NCI-H460 (cell line): Measurements from ENCODE around the gene CANT1. TPM values are rescaled to one million over a fixed set of nuclear protein-coding genes. Genes with fewer than 3 reads are reported as not detected.

Experiments
- DNase-seq: peaks from one replicate; pipeline ENCODE4 v3.0.0-alpha.2; 2016; ENCODE audit warnings: low read depth; ENCODE audit errors: extremely low read depth
- total RNA-seq: library from RNA; depleted of rRNA; stranded (reverse); fragments of >200 nt; shearing (Covaris generic); gene quantifications from 2 replicates; pipeline ENCODE4 v1.2.3, GENCODE V29; 2014; rRNA removed

Gene CANT1
- total RNA-seq, 1 experiment from 2014 or later = 36.1 TPM

DNA sequence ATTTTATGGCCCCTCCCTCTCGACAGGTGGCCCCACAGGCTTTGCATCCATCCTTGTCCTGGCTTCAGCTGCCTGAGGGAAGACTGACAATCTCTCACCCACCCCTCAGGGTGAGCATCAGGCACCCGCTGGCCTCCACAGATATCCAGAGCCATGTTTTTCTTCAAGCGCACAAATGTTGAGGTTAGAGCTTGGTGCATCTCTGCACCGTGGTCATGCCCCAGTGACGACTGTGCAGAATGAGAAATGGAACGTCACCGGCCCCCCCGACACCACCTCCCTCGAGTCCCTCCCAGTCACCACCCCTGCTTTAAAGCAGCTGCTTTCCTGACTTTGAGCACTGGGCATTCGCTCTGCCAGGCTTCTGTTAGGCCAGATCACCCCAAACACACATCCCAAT is 64.6 kb downstream of the CANT1 start:
- DNase-seq = no peak

DNA sequence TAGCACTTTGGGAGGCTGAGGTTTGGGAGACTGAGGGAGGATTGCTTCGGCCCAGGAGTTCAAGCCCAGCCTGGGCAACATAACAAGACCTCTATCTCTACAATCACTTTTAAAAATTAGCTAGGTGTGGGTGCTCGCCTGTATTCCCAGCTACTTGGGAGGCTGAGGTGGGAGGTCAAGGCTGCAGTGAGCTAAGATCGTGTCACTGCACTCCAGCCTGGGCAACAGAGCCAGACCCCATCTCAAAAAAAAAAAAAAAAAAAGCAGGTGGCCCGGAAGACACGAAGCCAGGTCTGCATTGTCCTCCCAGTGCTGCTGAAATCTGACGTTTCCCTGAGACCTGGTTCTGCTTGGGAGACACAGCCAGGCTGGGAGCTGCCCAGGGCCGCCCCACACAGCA is 65.5 kb downstream of the CANT1 start:
- no peak for DNase-seq

Other genes starting within 250 kb of the CANT1 start
- gene CYTH1, start 227.5 kb downstream of the CANT1 start, total RNA-seq = 40.1 and 40.2 TPM in 2 replicates
- 49.0 and 55.5 TPM in 2 replicates for gene USP36, start 168.9 kb downstream of the CANT1 start, total RNA-seq
- 0.20 and 0.35 TPM in 2 replicates for gene CEP295NL, start 106.6 kb downstream of the CANT1 start, total RNA-seq
- 24.1 and 25.4 TPM in 2 replicates for gene TIMP2, start 84.4 kb downstream of the CANT1 start, total RNA-seq
- gene LGALS3BP, start 29.8 kb downstream of the CANT1 start, total RNA-seq = 383 and 441 TPM in 2 replicates
- gene C1QTNF1, start 14.4 kb upstream of the CANT1 start, total RNA-seq = 0.22 TPM in 1 of 2 replicates, not detected in the other
- gene ENGASE, start 65.1 kb upstream of the CANT1 start, total RNA-seq = 4.4 and 8.5 TPM in 2 replicates